ENCODE results near the gene PFN1.

DNA sequence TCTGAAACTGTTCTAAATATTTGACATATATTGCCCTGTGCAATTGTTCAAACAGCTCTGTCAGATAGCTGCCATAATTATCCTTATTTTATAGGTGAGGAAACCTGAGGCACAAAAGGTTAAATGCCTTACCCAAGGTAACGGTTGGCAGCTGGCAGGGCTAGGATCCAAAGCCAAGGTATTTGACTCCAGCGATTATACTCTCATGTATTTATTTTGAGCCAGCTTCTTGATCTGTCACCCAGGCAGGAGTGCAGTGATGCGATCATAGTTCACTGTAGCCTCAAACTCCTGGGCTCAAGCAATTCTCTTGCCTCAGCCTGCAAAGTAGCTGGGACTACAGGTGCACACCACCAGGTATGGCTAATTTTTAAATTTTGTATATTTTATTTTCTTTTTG is 9.8 kb upstream of the PFN1 start:
- TF ChIP-seq POLR2A (IDR thresholded peaks at IDR 0.05) = no peak
- TF ChIP-seq, protein P1, sequence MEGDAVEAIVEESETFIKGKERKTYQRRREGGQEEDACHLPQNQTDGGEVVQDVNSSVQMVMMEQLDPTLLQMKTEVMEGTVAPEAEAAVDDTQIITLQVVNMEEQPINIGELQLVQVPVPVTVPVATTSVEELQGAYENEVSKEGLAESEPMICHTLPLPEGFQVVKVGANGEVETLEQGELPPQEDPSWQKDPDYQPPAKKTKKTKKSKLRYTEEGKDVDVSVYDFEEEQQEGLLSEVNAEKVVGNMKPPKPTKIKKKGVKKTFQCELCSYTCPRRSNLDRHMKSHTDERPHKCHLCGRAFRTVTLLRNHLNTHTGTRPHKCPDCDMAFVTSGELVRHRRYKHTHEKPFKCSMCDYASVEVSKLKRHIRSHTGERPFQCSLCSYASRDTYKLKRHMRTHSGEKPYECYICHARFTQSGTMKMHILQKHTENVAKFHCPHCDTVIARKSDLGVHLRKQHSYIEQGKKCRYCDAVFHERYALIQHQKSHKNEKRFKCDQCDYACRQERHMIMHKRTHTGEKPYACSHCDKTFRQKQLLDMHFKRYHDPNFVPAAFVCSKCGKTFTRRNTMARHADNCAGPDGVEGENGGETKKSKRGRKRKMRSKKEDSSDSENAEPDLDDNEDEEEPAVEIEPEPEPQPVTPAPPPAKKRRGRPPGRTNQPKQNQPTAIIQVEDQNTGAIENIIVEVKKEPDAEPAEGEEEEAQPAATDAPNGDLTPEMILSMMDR (IDR thresholded peaks at IDR 0.05) = no peak
- TF ChIP-seq EP300 (IDR thresholded peaks at IDR 0.05) = no peak
- TF ChIP-seq POLR2AphosphoS5 (IDR thresholded peaks at IDR 0.05) = no peak
